Measurements from ENCODE around the gene RNF208.

- TF ChIP-seq REST (IDR thresholded peaks at IDR 0.05; ENCODE audit: insufficient replicate concordance, low read depth) = no peak
- TF ChIP-seq, protein P1, sequence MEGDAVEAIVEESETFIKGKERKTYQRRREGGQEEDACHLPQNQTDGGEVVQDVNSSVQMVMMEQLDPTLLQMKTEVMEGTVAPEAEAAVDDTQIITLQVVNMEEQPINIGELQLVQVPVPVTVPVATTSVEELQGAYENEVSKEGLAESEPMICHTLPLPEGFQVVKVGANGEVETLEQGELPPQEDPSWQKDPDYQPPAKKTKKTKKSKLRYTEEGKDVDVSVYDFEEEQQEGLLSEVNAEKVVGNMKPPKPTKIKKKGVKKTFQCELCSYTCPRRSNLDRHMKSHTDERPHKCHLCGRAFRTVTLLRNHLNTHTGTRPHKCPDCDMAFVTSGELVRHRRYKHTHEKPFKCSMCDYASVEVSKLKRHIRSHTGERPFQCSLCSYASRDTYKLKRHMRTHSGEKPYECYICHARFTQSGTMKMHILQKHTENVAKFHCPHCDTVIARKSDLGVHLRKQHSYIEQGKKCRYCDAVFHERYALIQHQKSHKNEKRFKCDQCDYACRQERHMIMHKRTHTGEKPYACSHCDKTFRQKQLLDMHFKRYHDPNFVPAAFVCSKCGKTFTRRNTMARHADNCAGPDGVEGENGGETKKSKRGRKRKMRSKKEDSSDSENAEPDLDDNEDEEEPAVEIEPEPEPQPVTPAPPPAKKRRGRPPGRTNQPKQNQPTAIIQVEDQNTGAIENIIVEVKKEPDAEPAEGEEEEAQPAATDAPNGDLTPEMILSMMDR (IDR thresholded peaks at IDR 0.05; ENCODE audit: insufficient read depth, low read length) = no peak
Observed at GRCh38 chr9:137234758-137235423, 12.9 kb upstream of the RNF208 start.

All from HL-60 (cell line).